ENCODE data around the gene AGAP1.
"Not testable (repeated sequence)": the region's sequence is repeated elsewhere in the genome, so short reads cannot be mapped to it uniquely, and the experiment has no call there.

Gene AGAP1

DNA sequence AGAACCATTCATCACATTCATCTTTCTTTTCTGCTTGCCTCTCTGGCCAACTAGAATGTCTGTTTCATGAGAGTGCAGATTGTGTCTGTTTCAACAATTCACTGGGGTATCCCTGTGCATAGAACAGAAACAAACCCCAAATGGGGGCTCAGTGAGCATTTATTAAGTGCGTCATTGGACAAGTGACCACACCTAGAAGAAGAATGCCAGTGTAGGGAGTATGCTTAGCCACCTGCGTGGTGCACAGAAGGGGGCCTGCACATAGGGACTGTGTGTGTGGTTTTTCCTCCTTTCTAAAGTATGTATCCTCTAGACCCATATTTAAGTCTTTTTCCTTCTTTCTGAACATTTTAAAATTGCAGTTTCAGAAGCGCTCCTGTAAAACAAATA, 255.9 kb downstream of the AGAP1 start:
- DNase-seq (ENCODE audit: insufficient read length, low spot score) (no peak), FAIRE-seq (no peak)
- no peak for TF ChIP-seq PAX5 (IDR thresholded peaks at IDR 0.05; ENCODE audit: insufficient read depth, low read length, severe bottlenecking)
- TF ChIP-seq POLR2AphosphoS5 (IDR thresholded peaks at IDR 0.05; ENCODE audit: low read depth, low read length) = no peak
- TF ChIP-seq POU2F2 (IDR thresholded peaks at IDR 0.05; ENCODE audit: low read depth, low read length) = no peak
- TF ChIP-seq TAF1 (IDR thresholded peaks at IDR 0.05; ENCODE audit: low read depth, low read length) = no peak
- no peak for TF ChIP-seq POLR2A (IDR thresholded peaks at IDR 0.05; ENCODE audit: low read depth, low read length)
- no peak for TF ChIP-seq SPI1 (IDR thresholded peaks at IDR 0.05; ENCODE audit: low read depth, low read length)

DNA sequence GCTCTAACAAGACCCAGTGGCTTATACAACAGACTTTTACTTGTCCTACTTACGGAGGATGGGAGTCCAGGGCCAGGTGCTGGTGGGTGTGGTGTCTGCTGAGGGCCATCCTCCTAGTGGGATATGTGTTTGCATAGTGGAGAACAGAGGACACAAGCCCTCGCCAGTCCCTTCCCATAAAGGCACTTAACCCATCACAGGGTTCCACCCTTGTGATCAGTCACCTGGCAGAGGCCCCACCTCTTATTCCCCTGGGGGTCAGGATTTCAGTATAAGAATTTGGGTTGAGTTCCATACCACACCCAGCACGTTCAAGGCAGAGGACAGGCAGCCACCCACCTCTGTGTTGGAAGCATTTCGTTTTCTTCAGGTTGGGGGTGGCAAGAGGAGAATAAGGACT, 259.0 kb downstream of the AGAP1 start:
- FAIRE-seq (no peak), DNase-seq (ENCODE audit: insufficient read length, low spot score) (no peak)
- TF ChIP-seq POLR2A (IDR thresholded peaks at IDR 0.05; ENCODE audit: low read depth, low read length) (no peak), POU2F2 (IDR thresholded peaks at IDR 0.05; ENCODE audit: low read depth, low read length) (no peak), PAX5 (IDR thresholded peaks at IDR 0.05; ENCODE audit: insufficient read depth, low read length, severe bottlenecking) (no peak)

DNA sequence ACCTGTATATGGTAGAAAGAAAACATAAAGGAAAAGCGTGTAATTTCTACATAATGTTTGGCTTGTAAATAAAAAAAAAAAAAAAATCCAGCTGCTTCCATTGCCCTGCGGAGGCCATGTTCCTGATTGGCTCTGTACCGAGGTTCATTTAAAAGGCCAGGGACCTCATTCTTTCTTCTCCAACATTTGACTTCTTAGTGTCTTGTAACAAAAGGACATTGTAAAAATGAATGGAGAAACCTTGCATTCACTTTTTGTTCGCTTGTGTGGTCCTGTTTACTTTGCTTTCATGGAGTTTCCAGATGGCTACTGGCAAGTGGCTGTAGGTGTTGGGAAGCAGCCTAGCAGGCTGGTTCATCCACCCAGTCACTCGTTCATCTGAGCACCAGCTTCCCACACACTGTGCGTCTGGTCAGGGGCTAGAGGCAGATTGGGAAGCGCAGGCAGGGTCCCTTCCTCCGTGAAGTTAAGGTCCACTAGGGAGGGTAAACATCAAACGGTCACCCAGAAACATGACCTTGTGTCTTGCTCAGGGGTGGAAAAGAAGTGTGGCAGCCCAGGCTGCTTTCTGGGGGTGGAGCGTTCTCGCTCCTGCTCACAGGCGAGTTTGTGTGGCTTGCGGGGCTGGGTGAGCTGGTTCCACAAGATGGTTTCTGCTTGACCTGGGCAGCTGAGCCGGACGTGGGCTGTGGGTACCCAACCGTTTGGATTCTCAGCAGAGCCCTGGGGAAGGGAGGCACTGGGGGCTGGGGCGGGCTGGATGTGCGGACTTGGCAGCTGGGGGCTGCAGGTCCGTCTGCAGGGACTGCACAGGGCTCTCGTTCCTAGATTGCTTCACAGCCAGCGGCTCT, 260.7 kb downstream of the AGAP1 start:
- FAIRE-seq = no peak

DNA sequence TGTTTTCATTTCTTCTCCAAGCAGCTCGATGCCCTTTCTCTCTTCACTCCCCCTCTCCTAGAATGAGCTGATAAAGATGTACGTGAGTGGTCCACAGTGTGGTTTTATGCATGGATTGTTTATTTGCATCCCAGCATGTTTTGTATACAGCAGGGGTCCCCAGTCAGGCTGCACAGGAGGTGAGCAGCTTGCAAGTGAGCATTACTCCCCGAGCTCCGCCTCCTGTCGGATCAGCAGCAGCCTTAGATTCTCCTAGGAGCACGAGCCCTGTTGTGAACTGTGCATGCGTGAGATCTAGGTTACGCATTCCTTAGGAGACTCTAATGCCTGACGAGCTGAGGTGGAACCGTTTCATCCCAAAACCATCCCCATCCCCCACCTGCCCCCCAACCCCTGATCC, 262.6 kb downstream of the AGAP1 start:
- DNase-seq (ENCODE audit: insufficient read length, low spot score) = no peak
- TF ChIP-seq POLR2AphosphoS5 (IDR thresholded peaks at IDR 0.05; ENCODE audit: low read depth, low read length) (no peak), PAX5 (IDR thresholded peaks at IDR 0.05; ENCODE audit: insufficient read depth, low read length, severe bottlenecking) (no peak), TAF1 (IDR thresholded peaks at IDR 0.05; ENCODE audit: low read depth, low read length) (no peak)
- no peak for FAIRE-seq

More for the DNA sequence above, 260.7 kb downstream of the AGAP1 start:
- TF ChIP-seq POLR2A (IDR thresholded peaks at IDR 0.05; ENCODE audit: low read depth, low read length) (no peak), POU2F2 (IDR thresholded peaks at IDR 0.05; ENCODE audit: low read depth, low read length) (no peak), TAF1 (IDR thresholded peaks at IDR 0.05; ENCODE audit: low read depth, low read length) (no peak), SPI1 (IDR thresholded peaks at IDR 0.05; ENCODE audit: low read depth, low read length) (no peak), POLR2AphosphoS5 (IDR thresholded peaks at IDR 0.05; ENCODE audit: low read depth, low read length) (no peak), PAX5 (IDR thresholded peaks at IDR 0.05; ENCODE audit: insufficient read depth, low read length, severe bottlenecking) (no peak)
- DNase-seq (ENCODE audit: insufficient read length, low spot score) = no peak

DNA sequence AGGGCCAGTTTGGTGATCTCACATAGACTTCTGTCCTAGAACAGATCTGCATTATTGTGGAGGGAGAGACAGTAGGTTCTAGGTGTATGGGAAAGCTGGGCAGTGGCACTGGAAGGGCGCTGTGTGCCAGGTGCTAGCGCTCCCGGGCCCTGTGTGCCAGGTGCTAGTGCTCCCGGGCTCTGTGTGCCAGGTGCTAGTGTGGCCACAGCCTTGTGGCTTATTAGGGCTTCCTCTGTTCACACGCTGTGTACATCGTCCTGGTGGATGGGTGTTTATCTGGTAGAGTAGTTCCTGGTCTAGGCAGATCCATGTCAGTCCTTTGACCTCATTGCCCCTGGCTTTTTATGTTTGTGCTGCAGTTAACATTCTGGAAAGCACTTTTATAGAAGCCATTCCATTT, 263.4 kb downstream of the AGAP1 start:
- FAIRE-seq = no peak
- no peak for TF ChIP-seq PAX5 (IDR thresholded peaks at IDR 0.05; ENCODE audit: insufficient read depth, low read length, severe bottlenecking)
- no peak for TF ChIP-seq SPI1 (IDR thresholded peaks at IDR 0.05; ENCODE audit: low read depth, low read length)
- no peak for TF ChIP-seq TAF1 (IDR thresholded peaks at IDR 0.05; ENCODE audit: low read depth, low read length)
- TF ChIP-seq POLR2AphosphoS5 (IDR thresholded peaks at IDR 0.05; ENCODE audit: low read depth, low read length) = no peak
- TF ChIP-seq POLR2A (IDR thresholded peaks at IDR 0.05; ENCODE audit: low read depth, low read length) = no peak
- no peak for TF ChIP-seq POU2F2 (IDR thresholded peaks at IDR 0.05; ENCODE audit: low read depth, low read length)
- DNase-seq (ENCODE audit: insufficient read length, low spot score) = no peak

DNA sequence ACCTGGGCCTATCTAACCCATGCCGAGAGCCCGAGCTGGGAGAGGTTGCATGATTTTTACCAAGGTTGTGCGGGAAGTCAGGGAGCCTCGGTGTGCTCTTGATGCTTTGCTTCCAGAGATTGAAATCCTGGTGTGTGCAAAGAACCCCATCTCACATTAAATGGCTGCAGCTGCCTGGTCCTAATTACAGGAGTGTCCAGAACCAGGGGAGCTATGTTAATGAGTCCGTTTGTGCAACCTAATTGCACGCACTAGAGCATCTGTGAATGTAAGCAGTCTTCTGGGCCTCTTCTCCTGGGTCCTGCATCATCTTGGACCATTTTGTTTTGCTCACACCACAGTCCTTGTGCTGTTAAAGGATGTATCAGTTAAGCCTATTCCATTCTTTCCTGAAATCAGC, 263.8 kb downstream of the AGAP1 start:
- FAIRE-seq = no peak

DNA sequence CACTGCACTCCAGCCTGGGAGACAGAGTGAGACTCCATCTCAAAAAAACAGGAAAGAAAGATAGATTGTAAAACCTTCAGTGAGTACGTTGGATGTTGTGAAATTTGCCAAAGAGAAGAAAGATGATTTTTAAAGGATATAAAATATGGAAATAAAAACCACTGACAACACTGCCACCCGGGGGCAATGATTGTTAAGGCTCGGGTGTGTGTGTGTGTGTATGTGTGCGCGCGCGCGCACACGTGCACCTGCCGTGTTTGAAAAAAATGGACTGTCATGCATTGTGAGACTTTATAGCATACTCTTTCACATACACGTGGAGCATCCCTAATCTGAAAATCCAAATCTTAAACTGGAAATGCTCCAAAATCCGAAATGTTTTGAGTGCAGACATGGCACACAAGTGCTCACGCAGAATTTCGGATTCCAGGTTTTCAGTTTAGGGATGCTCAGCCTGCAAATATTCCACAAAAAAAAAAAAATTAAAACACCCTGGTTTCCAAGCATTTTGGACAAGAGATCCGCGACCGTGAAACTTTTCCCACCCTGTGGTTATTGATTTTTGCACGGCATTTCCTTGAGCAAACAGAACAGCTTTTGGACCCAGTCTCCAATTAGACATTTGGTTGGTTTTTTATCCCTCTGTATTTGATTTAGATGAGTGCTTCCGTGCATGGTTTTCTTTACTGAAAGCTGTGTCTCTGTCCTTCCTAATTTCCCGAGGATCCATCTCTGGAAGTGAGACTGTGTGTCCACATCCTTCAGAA, 269.2 kb downstream of the AGAP1 start:
- no peak for DNase-seq (ENCODE audit: insufficient read length, low spot score)
- no peak for TF ChIP-seq POLR2A (IDR thresholded peaks at IDR 0.05; ENCODE audit: low read depth, low read length)
- TF ChIP-seq POLR2AphosphoS5 (IDR thresholded peaks at IDR 0.05; ENCODE audit: low read depth, low read length) = no peak
- no peak for TF ChIP-seq POU2F2 (IDR thresholded peaks at IDR 0.05; ENCODE audit: low read depth, low read length)
- no peak for TF ChIP-seq SPI1 (IDR thresholded peaks at IDR 0.05; ENCODE audit: low read depth, low read length)
- TF ChIP-seq TAF1 (IDR thresholded peaks at IDR 0.05; ENCODE audit: low read depth, low read length) = no peak
- no peak for TF ChIP-seq PAX5 (IDR thresholded peaks at IDR 0.05; ENCODE audit: insufficient read depth, low read length, severe bottlenecking)

More for the DNA sequence above, 263.8 kb downstream of the AGAP1 start:
- TF ChIP-seq PAX5 (IDR thresholded peaks at IDR 0.05; ENCODE audit: insufficient read depth, low read length, severe bottlenecking) = no peak
- no peak for TF ChIP-seq TAF1 (IDR thresholded peaks at IDR 0.05; ENCODE audit: low read depth, low read length)
- TF ChIP-seq SPI1 (IDR thresholded peaks at IDR 0.05; ENCODE audit: low read depth, low read length) = no peak
- no peak for TF ChIP-seq POU2F2 (IDR thresholded peaks at IDR 0.05; ENCODE audit: low read depth, low read length)
- TF ChIP-seq POLR2A (IDR thresholded peaks at IDR 0.05; ENCODE audit: low read depth, low read length) = no peak
- no peak for TF ChIP-seq POLR2AphosphoS5 (IDR thresholded peaks at IDR 0.05; ENCODE audit: low read depth, low read length)
- DNase-seq (ENCODE audit: insufficient read length, low spot score) = no peak

DNA sequence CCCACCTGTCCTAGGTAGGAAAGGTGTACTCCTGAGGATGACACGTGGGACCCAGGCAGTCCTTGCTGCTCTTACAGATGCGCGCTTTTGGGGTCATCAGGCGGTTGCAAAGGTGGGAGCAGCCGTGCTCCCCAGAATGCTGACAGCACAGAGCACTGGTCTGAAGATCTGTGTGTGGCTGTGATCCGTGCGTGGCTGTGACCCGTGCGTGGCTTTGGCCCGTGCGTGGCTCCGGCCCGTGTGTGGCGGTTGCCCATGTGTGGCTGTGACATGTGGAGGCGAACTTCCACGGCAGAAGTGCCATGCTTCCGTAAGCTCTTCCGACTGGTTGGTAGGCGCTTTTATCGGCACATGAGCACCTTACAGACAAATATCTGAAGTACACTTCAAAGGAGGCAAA, 270.0 kb downstream of the AGAP1 start:
- no peak for FAIRE-seq
- TF ChIP-seq POU2F2 (IDR thresholded peaks at IDR 0.05; ENCODE audit: low read depth, low read length) (no peak), POLR2AphosphoS5 (IDR thresholded peaks at IDR 0.05; ENCODE audit: low read depth, low read length) (no peak), PAX5 (IDR thresholded peaks at IDR 0.05; ENCODE audit: insufficient read depth, low read length, severe bottlenecking) (no peak), POLR2A (IDR thresholded peaks at IDR 0.05; ENCODE audit: low read depth, low read length) (no peak), TAF1 (IDR thresholded peaks at IDR 0.05; ENCODE audit: low read depth, low read length) (no peak), SPI1 (IDR thresholded peaks at IDR 0.05; ENCODE audit: low read depth, low read length) (no peak)

More for the DNA sequence above, 269.2 kb downstream of the AGAP1 start:
- FAIRE-seq = no peak

DNA sequence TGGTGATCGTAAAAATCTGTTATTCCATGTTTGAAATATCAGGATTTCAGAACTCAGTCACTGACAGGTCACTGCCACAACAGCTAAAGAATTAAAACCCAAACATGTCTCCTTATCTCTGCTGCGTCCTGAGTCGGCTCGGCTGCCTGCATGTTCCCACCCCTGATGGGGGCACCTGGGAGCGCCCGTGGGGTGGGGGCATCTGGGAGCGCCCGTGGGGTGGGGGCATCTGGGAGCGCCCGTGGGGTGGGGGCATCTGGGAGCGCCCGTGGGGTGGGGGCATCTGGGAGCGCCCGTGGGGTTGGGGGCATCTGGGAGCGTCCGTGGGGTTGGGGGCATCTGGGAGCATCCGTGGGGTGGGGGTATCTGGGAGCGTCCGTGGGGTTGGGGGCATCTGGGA, 270.6 kb downstream of the AGAP1 start:
- FAIRE-seq; DNase-seq (ENCODE audit: insufficient read length, low spot score): not testable (repeated sequence)

More for the DNA sequence above, 270.0 kb downstream of the AGAP1 start:
- no peak for DNase-seq (ENCODE audit: insufficient read length, low spot score)
